WTC11 (cell line): ENCODE data around the gene ZFAND5. TPM values are rescaled to one million over a fixed set of nuclear protein-coding genes. Genes with fewer than 3 reads are reported as not detected.

Source experiments
- ATF1 ChIP-seq: sonication (generic); formaldehyde crosslinking; IDR thresholded peaks from 2 replicates; pipeline ENCODE4 v1.8.1; 2023; ENCODE audit warnings: mild to moderate bottlenecking, moderate library complexity, missing genetic modification reagents
- ESRRA ChIP-seq: sonication (generic); formaldehyde crosslinking; IDR thresholded peaks from 2 replicates; pipeline ENCODE4 v1.8.1; 2022; ENCODE audit warnings: mild to moderate bottlenecking, missing genetic modification reagents, borderline replicate concordance
- FOXK1 ChIP-seq: sonication (generic); formaldehyde crosslinking; IDR thresholded peaks from 2 replicates; pipeline ENCODE4 v1.8.0; 2022; ENCODE audit warnings: mild to moderate bottlenecking, moderate library complexity, missing genetic modification reagents
- FOXP1 ChIP-seq: sonication (generic); formaldehyde crosslinking; IDR thresholded peaks from 2 replicates; pipeline ENCODE4 v1.8.0; 2022; ENCODE audit warnings: missing genetic modification reagents, mild to moderate bottlenecking, moderate library complexity, borderline replicate concordance
- GRHL2 ChIP-seq: fragments of 250-450 bp; sonication (Bioruptor Pico); IDR thresholded peaks from 2 replicates; pipeline ENCODE4 v1.8.0; 2022; ENCODE audit warnings: mild to moderate bottlenecking, moderate library complexity; ENCODE audit not compliant: insufficient replicate concordance, severe bottlenecking
- MYBL2 ChIP-seq: sonication (generic); formaldehyde crosslinking; IDR thresholded peaks from 2 replicates; pipeline ENCODE4 v1.8.1; 2023; ENCODE audit warnings: mild to moderate bottlenecking, moderate library complexity, missing genetic modification reagents
- NFYB ChIP-seq: sonication (generic); formaldehyde crosslinking; conservative IDR thresholded peaks from 2 replicates; pipeline ENCODE4 v1.8.0; 2022; ENCODE audit warnings: low read depth, missing genetic modification reagents
- NR1H2 ChIP-seq: sonication (generic); formaldehyde crosslinking; IDR thresholded peaks from 2 replicates; pipeline ENCODE4 v1.9.0; 2021; ENCODE audit warnings: mild to moderate bottlenecking, moderate library complexity, missing genetic modification reagents
- NR2C2 ChIP-seq: sonication (generic); formaldehyde crosslinking; IDR thresholded peaks from 2 replicates; pipeline ENCODE4 v1.8.0; 2022; ENCODE audit warnings: mild to moderate bottlenecking, missing genetic modification reagents
- RELA ChIP-seq: sonication (generic); formaldehyde crosslinking; IDR thresholded peaks from 2 replicates; pipeline ENCODE4 v1.8.1; 2022; ENCODE audit warnings: missing genetic modification reagents, mild to moderate bottlenecking, borderline replicate concordance
- TEAD1 ChIP-seq: sonication (generic); formaldehyde crosslinking; IDR thresholded peaks from 2 replicates; pipeline ENCODE4 v1.8.0; 2022; ENCODE audit warnings: mild to moderate bottlenecking, missing genetic modification reagents
- ZNF138 ChIP-seq: sonication (generic); formaldehyde crosslinking; conservative IDR thresholded peaks from 2 replicates; pipeline ENCODE4 v1.8.1; 2022; ENCODE audit warnings: mild to moderate bottlenecking, moderate library complexity, missing genetic modification reagents
- ZNF219 ChIP-seq: sonication (generic); formaldehyde crosslinking; IDR thresholded peaks from 2 replicates; pipeline ENCODE4 v1.8.0; 2023; ENCODE audit warnings: missing genetic modification reagents, mild to moderate bottlenecking, borderline replicate concordance
- ZNF232 ChIP-seq: sonication (generic); formaldehyde crosslinking; IDR thresholded peaks from 2 replicates; pipeline ENCODE4 v1.8.0; 2022; ENCODE audit warnings: mild to moderate bottlenecking, missing genetic modification reagents
- ZNF416 ChIP-seq: fragments of 250-450 bp; sonication (Bioruptor Pico); IDR thresholded peaks from 2 replicates; pipeline ENCODE4 v1.9.0; 2021; ENCODE audit warnings: mild to moderate bottlenecking, inconsistent platforms
- ZNF423 ChIP-seq: fragments of 250-450 bp; sonication (Bioruptor Pico); IDR thresholded peaks from 2 replicates; pipeline ENCODE4 v2.1.2; 2022; ENCODE audit warnings: mild to moderate bottlenecking, moderate library complexity
- total RNA-seq: library from RNA; stranded (reverse); gene quantifications from 3 replicates; pipeline ENCODE4 v1.2.3, GENCODE V29; 2021
- TF ChIP-seq, protein P1 (sequence below): sonication (generic); formaldehyde crosslinking; IDR thresholded peaks from 2 replicates; pipeline ENCODE4 v1.8.0; 2022; ENCODE audit warnings: mild to moderate bottlenecking, missing genetic modification reagents
- TF ChIP-seq, protein P2 (sequence below): sonication (generic); formaldehyde crosslinking; IDR thresholded peaks from 2 replicates; pipeline ENCODE4 v1.8.1; 2022; ENCODE audit warnings: low read depth, missing genetic modification reagents, borderline replicate concordance
- TF ChIP-seq, protein P3 (sequence below): sonication (generic); formaldehyde crosslinking; IDR thresholded peaks from 2 replicates; pipeline ENCODE4 v1.8.1; 2023; ENCODE audit warnings: mild to moderate bottlenecking, missing genetic modification reagents, moderate library complexity
- TF ChIP-seq, protein P4 (sequence below): sonication (generic); formaldehyde crosslinking; IDR thresholded peaks from 2 replicates; pipeline ENCODE4 v1.8.0; 2023; ENCODE audit warnings: mild to moderate bottlenecking, missing genetic modification reagents
- TF ChIP-seq, protein P5 (sequence below): sonication (generic); formaldehyde crosslinking; IDR thresholded peaks from 2 replicates; pipeline ENCODE4 v1.8.1; 2023; ENCODE audit warnings: mild to moderate bottlenecking, missing genetic modification reagents, moderate library complexity
- TF ChIP-seq, protein P6 (sequence below): sonication (generic); formaldehyde crosslinking; IDR thresholded peaks from 2 replicates; pipeline ENCODE4 v1.8.0; 2022; ENCODE audit warnings: mild to moderate bottlenecking, missing genetic modification reagents
- TF ChIP-seq, protein P7 (sequence below): sonication (generic); formaldehyde crosslinking; IDR thresholded peaks from 2 replicates; pipeline ENCODE4 v1.8.0; 2023; ENCODE audit warnings: missing genetic modification reagents, mild to moderate bottlenecking, borderline replicate concordance

ZFAND5 gene
- total RNA-seq, 1 experiment from 2014 or later: 137 TPM

DNA sequence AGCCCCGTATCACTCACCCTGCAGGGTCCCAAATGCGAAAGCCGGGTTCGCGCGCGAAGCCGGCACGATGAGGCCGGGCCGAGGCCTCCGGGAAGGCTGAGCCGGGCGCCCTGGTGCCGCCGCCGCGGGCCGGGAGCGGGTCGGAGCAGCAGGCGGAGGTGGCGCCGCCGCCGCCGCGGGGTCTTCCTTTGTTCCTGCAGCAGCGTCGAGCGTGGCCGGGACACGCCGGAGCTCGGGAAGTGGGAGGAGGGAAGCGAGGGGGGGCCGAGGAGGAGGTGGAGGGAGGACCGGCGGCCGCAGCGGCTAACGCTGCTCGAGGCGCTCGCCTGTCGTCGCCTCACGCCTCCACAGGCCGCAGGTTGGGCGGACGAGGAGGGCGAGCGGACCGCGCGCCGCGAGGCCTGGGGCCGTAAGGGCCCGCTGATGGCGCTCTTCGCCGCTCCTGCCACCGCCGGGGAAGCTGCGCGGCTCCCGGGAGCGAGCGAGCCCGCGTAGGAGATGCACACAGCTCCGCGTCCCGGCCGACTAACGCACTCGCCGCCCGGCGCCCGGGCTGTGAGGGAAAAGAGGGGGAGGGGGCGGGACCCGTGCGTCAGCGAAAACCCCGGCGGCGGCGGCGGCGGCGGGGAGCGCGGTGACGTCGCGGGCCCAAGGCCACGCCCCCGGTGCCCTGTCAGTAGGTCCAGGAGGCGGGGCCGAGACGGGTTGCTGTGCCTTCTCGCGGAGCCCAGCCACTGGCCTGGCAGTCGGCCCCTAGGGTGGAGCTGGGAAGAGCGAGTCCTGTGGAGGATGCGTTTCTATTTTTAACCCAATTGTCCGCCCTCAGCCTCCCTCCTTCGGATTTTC is at the start of gene ZFAND5 (continued):
- TF ChIP-seq, protein P1, sequence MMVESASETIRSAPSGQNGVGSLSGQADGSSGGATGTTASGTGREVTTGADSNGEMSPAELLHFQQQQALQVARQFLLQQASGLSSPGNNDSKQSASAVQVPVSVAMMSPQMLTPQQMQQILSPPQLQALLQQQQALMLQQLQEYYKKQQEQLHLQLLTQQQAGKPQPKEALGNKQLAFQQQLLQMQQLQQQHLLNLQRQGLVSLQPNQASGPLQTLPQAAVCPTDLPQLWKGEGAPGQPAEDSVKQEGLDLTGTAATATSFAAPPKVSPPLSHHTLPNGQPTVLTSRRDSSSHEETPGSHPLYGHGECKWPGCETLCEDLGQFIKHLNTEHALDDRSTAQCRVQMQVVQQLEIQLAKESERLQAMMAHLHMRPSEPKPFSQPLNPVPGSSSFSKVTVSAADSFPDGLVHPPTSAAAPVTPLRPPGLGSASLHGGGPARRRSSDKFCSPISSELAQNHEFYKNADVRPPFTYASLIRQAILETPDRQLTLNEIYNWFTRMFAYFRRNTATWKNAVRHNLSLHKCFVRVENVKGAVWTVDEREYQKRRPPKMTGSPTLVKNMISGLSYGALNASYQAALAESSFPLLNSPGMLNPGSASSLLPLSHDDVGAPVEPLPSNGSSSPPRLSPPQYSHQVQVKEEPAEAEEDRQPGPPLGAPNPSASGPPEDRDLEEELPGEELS (CRISPR knock-in tag): peak; percentile 77; the same call in 1 of the 2 replicates
- TF ChIP-seq ZNF138 (CRISPR knock-in tag): peak; percentile 74; the same call in 1 of the 2 replicates
- 0 out of 2 replicates have a peak, but pooled peaks have one; percentile 17 for TF ChIP-seq NR2C2
- TF ChIP-seq, protein P2, sequence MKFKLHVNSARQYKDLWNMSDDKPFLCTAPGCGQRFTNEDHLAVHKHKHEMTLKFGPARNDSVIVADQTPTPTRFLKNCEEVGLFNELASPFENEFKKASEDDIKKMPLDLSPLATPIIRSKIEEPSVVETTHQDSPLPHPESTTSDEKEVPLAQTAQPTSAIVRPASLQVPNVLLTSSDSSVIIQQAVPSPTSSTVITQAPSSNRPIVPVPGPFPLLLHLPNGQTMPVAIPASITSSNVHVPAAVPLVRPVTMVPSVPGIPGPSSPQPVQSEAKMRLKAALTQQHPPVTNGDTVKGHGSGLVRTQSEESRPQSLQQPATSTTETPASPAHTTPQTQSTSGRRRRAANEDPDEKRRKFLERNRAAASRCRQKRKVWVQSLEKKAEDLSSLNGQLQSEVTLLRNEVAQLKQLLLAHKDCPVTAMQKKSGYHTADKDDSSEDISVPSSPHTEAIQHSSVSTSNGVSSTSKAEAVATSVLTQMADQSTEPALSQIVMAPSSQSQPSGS (CRISPR knock-in tag): peak; percentile 61; the same call in 1 of the 2 replicates
- TF ChIP-seq, protein P3, sequence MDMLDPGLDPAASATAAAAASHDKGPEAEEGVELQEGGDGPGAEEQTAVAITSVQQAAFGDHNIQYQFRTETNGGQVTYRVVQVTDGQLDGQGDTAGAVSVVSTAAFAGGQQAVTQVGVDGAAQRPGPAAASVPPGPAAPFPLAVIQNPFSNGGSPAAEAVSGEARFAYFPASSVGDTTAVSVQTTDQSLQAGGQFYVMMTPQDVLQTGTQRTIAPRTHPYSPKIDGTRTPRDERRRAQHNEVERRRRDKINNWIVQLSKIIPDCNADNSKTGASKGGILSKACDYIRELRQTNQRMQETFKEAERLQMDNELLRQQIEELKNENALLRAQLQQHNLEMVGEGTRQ (CRISPR knock-in tag): peak; percentile 30; the same call in 1 of the 2 replicates
- TF ChIP-seq TEAD1 (CRISPR knock-in tag): peak; percentile 84
- no peak for TF ChIP-seq NR1H2 (CRISPR knock-in tag)
- TF ChIP-seq, protein P4, sequence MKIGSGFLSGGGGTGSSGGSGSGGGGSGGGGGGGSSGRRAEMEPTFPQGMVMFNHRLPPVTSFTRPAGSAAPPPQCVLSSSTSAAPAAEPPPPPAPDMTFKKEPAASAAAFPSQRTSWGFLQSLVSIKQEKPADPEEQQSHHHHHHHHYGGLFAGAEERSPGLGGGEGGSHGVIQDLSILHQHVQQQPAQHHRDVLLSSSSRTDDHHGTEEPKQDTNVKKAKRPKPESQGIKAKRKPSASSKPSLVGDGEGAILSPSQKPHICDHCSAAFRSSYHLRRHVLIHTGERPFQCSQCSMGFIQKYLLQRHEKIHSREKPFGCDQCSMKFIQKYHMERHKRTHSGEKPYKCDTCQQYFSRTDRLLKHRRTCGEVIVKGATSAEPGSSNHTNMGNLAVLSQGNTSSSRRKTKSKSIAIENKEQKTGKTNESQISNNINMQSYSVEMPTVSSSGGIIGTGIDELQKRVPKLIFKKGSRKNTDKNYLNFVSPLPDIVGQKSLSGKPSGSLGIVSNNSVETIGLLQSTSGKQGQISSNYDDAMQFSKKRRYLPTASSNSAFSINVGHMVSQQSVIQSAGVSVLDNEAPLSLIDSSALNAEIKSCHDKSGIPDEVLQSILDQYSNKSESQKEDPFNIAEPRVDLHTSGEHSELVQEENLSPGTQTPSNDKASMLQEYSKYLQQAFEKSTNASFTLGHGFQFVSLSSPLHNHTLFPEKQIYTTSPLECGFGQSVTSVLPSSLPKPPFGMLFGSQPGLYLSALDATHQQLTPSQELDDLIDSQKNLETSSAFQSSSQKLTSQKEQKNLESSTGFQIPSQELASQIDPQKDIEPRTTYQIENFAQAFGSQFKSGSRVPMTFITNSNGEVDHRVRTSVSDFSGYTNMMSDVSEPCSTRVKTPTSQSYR: peak; percentile 47; the same call in 1 of the 2 replicates
- TF ChIP-seq, protein P5, sequence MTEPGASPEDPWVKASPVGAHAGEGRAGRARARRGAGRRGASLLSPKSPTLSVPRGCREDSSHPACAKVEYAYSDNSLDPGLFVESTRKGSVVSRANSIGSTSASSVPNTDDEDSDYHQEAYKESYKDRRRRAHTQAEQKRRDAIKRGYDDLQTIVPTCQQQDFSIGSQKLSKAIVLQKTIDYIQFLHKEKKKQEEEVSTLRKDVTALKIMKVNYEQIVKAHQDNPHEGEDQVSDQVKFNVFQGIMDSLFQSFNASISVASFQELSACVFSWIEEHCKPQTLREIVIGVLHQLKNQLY: peak; percentile 80; the same call in 1 of the 2 replicates
- peak; percentile 68; the same call in 1 of the 2 replicates for TF ChIP-seq ATF1 (CRISPR knock-in tag)
- TF ChIP-seq ZNF232 (CRISPR knock-in tag): peak; percentile 89; the same call in 1 of the 2 replicates
- TF ChIP-seq, protein P6, sequence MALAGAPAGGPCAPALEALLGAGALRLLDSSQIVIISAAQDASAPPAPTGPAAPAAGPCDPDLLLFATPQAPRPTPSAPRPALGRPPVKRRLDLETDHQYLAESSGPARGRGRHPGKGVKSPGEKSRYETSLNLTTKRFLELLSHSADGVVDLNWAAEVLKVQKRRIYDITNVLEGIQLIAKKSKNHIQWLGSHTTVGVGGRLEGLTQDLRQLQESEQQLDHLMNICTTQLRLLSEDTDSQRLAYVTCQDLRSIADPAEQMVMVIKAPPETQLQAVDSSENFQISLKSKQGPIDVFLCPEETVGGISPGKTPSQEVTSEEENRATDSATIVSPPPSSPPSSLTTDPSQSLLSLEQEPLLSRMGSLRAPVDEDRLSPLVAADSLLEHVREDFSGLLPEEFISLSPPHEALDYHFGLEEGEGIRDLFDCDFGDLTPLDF (CRISPR knock-in tag): no peak
- peak; percentile 73; the same call in 1 of the 2 replicates for TF ChIP-seq RELA (CRISPR knock-in tag)
- no peak for TF ChIP-seq ZNF416 (CRISPR knock-in tag)
- TF ChIP-seq ZNF423 (CRISPR knock-in tag): no peak
- peak; percentile 64; the same call in 1 of the 2 replicates for TF ChIP-seq ESRRA (CRISPR knock-in tag)
- peak; percentile 87; the same call in 1 of the 2 replicates for TF ChIP-seq FOXP1 (CRISPR knock-in tag)
- peak; percentile 48 for TF ChIP-seq FOXK1 (CRISPR knock-in tag)
- TF ChIP-seq, protein P7, sequence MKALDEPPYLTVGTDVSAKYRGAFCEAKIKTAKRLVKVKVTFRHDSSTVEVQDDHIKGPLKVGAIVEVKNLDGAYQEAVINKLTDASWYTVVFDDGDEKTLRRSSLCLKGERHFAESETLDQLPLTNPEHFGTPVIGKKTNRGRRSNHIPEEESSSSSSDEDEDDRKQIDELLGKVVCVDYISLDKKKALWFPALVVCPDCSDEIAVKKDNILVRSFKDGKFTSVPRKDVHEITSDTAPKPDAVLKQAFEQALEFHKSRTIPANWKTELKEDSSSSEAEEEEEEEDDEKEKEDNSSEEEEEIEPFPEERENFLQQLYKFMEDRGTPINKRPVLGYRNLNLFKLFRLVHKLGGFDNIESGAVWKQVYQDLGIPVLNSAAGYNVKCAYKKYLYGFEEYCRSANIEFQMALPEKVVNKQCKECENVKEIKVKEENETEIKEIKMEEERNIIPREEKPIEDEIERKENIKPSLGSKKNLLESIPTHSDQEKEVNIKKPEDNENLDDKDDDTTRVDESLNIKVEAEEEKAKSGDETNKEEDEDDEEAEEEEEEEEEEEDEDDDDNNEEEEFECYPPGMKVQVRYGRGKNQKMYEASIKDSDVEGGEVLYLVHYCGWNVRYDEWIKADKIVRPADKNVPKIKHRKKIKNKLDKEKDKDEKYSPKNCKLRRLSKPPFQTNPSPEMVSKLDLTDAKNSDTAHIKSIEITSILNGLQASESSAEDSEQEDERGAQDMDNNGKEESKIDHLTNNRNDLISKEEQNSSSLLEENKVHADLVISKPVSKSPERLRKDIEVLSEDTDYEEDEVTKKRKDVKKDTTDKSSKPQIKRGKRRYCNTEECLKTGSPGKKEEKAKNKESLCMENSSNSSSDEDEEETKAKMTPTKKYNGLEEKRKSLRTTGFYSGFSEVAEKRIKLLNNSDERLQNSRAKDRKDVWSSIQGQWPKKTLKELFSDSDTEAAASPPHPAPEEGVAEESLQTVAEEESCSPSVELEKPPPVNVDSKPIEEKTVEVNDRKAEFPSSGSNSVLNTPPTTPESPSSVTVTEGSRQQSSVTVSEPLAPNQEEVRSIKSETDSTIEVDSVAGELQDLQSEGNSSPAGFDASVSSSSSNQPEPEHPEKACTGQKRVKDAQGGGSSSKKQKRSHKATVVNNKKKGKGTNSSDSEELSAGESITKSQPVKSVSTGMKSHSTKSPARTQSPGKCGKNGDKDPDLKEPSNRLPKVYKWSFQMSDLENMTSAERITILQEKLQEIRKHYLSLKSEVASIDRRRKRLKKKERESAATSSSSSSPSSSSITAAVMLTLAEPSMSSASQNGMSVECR (CRISPR knock-in tag): peak; percentile 81; the same call in 1 of the 2 replicates
- no peak; the same call in 1 of the 2 replicates for TF ChIP-seq NFYB
- TF ChIP-seq GRHL2: no peak
- TF ChIP-seq ZNF219 (CRISPR knock-in tag): peak; percentile 59; the same call in 1 of the 2 replicates
- peak; percentile 91 for TF ChIP-seq MYBL2 (CRISPR knock-in tag)
